ENCODE measurements around the gene CCDC73.

CCDC73 gene

DNA sequence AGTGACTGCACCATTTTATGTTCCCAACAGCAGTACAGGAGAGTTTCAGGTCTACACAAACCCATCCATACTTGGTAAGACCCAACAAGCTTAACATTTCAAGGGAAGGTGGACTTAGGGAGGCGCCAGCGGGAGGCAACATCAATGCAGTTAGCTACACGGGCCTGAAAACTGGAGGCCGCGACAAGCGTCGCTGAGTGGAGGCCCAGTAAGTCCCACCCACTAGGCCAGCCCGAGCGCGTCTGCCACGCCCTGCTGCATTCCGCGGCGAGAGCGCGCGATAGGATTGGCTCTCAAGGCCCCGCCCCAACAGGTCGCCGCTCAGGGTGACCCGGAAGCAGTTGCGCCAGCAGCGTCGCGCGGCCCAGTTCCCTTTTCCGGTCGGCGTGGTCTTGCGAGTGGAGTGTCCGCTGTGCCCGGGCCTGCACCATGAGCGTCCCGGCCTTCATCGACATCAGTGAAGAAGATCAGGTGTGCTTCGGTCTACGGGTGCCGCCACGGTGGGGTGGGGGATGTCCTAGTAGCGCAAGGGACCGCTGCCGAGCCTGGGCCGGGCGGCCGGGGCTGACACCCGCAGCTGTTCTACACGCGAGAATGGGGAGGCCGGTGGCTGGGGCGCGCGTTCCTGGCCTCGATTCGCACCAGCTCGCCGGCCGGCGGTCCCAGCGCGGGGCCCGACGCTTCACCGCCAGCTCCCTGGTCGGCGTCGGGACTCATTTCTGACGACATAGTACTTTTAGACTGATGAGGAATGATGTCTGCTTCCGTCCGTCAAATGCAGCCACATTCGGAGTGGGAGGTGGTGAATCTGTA lies 210.8 kb downstream of the CCDC73 start, which contains the start of gene EIF3M:
EIF3M (plus strand) TSS at position 373 of the 813 bp plus-strand sequence; CDS start at position 430, 57 bp downstream.
- DNase-seq: peak; percentile 95

DNA sequence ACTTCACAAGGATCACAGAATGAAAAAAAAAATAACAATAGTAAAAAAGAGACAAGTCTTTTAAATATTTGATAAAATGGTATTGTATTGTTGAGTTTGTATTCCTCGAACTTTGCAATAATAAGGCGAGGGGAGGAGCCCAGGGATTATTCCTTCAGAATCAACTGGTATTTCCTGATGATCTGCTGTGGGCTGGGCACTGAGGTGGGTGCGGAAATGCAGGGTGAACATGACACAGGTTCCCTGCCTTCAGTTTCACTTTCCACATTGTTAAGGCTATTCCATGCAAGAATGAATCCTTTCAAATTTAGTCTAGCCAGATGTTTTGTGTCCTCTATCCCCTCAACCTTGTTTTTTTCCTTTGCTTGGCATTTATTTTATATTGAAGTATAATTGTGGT lies 212.9 kb downstream of the CCDC73 start:
- no peak for DNase-seq

DNA sequence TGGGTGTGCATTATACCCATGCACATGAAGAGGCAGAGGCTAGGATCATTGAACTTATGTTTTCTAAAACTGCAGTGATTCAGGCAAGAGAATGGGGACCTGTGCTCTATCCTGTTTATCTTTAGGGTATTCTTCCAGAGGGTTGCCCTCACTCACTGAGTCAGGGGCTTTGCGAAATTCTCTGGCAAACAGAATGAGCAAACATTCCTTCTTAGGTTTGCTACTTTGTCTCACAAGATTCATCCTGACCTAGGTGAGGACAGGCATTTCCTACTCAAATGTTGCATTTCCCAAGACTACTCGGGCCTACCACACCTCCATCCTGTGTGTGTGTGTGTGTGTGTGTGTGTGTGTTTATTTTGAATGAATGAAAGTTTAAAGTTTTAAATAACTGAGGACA lies 213.5 kb downstream of the CCDC73 start:
- no peak for DNase-seq

DNA sequence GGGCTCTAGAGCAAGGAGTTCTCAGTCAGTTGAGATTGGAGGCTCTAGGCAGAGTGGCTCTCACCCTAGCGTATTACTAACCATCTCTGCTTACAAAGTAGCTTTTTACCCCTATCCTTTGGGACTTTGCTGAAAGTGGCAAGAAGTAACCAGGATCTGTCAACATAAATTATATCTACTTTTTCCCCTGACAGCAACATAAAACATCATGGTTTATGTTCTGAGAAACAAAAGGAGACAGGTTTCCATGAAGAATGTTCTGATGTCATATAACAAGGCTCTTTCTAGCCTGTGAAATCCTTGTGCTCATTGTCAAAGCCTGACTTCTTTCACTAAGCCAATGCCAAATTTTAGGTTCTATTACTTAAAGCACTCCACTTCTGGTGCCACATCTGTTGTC lies 218.0 kb downstream of the CCDC73 start:
- no peak for DNase-seq

GRCh38 chr11:32575070-32575469 lies 219.4 kb downstream of the CCDC73 start:
- DNase-seq: no peak

GRCh38 chr11:32574421-32574820 lies 220.0 kb downstream of the CCDC73 start:
- no peak for DNase-seq

DNA sequence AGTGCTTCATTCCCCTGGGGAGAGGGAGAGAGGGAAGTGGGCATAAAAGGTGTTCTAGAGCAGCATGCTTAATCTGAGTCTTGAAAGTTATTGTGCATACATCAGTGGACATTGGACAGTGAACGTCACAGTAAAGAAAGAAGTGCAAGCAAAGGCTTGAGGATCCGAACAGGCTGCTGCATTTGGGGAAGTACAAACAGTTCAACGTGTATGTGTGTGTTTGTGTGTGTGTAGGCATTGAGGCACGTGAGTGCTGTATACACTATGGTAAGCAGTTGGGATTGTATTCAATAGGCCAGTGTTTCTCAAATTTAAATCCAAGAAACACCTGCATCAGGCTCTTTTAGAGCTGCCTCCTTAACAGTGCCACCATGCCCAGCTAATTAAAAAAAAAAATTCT lies 221.2 kb downstream of the CCDC73 start:
- no peak for DNase-seq

DNA sequence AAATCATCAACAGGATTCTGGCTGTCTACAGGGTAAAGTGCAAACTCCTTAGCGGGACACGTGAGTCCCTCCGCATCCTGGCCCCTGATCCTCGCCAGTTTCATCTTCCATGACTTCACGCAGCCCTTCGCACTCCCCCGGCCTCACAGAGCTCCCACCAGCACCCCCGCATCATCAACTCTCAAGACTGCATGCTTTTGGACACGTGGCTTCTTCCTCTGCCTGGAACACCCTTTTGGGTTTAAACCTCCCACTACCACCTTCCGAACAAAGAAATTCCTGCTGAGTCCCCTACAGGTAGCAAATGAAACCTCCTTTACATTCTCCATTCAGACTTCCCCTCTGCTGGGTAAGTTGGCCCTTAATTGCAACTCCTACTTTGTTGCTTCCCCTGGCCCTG lies 223.4 kb downstream of the CCDC73 start:
- no peak for DNase-seq

DNA sequence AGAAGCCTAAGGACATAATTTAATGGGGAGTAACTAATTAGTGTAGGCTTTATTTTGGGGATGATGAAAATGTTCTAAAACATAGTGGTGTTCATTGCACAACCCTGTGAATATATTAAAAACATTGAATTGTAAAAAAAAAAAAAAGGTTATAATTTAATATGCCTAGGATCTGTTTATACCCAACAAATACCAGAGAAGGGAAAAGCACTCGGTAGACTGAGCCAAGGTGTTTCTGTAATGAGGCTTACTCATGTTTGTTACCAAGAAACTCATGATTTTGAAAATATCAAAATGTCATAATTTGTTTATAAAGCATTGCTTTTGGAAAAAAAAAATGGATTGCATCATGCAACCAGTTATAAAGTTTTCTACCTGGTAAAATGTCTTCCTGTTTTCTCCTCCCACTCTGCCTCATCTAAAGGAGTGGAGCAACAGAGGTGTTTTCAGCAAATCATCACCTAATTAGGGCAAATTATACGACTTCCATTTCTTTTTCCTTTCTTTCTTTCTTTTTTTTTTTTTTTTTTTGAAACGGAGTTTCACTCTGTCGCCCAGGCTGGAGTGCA lies 225.1 kb downstream of the CCDC73 start:
- DNase-seq: no peak

GRCh38 chr11:32567154-32567553 lies 227.3 kb downstream of the CCDC73 start:
- no peak for DNase-seq

- DNase-seq: no peak
Observed at GRCh38 chr11:32566517-32566916, 227.9 kb downstream of the CCDC73 start.

GRCh38 chr11:32563600-32563959 lies 230.9 kb downstream of the CCDC73 start:
- no peak for DNase-seq

DNA sequence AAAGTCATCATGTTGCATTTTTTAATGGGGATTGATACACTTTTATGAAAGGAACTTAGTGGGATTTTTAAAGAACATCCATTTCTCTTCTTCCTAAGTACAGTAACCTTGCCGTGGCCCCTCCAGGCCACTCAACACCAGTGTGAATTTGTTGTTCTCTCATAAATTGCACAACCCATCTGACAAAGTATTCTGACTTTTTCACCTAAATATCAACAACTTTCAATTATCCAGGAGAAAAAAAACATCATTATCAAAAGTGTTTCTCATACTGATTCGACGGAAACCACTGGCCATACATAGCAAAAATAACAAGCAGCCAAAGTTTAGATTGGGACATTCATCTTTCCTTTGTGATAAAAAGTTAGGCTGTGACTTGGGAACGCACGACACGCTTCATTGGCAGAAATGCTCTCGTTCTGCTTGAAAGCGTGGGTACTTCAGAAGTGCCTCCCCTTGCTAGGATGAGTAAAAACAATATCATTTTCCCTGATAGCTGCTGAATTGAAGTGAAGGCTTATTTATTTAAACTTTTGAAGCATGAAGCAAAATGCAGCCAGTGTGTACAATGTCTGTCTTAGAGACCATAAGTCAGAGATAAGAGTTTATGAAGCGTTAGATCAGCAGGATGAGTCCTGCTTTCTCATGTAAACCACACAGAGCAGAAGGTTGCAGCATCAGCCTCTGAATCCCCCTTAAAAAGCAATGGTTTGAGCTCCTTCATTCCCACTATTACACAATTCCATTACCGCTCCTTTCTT lies 231.4 kb downstream of the CCDC73 start:
- DNase-seq: no peak

DNA sequence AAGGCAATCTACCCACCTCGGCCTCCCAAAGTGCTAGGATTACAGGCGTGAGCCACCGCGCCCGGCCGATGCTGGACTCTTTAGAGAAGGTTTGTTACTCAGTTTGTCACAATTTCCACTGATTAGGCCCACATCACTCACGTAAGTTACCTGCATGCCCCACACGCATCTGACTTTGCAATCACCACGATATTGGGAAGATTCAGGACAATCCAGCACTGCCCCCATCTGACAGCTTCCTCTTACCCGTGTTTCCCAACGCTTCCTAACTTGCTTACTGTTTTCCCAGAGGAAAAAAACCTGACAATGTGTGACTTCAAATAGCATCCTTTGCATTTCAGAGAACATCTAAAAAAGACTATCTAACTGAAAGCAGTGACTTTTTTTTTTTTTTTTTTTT lies 232.6 kb downstream of the CCDC73 start:
- no peak for DNase-seq

GRCh38 chr11:32555895-32556294 lies 238.6 kb downstream of the CCDC73 start:
- no peak for DNase-seq

GRCh38 chr11:32555091-32555490 lies 239.4 kb downstream of the CCDC73 start:
- DNase-seq: no peak

Data from midbrain (tissue), 1 donor.